SU-DHL-6 (cell line): ENCODE results near the gene TGM2.

Source experiments
- EZH2phosphoT487 ChIP-seq: fragments of 200-600 bp; sonication (generic), shearing (Covaris generic); conservative IDR thresholded peaks from 2 replicates; pipeline ENCODE4 v1.6.1; 2018; ENCODE audit warnings: mild to moderate bottlenecking, antibody characterized with exemption, low read length, moderate library complexity, mixed read lengths
- TF ChIP-seq, protein P1 (sequence below): fragments of 200-600 bp; sonication (generic); IDR thresholded peaks from one replicate; pipeline ENCODE4 v1.5.1; 2017; ENCODE audit warnings: antibody characterized with exemption, mild to moderate bottlenecking, low read length, moderate library complexity; ENCODE audit not compliant: insufficient read depth, poor library complexity, severe bottlenecking

DNA sequence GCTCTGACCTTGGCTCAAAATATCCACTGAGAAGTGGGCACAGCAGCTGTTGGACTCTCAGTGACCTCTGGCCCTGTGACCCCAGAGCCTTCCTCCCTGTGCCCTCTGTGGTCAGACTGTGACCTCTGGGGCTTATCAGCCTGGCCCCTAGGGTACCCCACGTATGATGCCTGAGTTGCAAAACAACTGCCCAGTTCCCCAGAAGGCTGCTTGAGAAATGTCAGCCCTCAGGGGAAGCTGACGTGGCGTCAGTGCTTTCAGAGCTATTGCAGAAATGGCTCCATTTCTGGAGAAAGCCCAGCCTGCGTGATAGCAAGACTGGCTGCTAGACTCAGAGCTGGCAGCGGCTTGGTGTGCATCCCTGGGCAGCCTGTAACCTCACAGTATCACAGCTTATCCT is 31.5 kb upstream of the TGM2 start:
- TF ChIP-seq, protein P1, sequence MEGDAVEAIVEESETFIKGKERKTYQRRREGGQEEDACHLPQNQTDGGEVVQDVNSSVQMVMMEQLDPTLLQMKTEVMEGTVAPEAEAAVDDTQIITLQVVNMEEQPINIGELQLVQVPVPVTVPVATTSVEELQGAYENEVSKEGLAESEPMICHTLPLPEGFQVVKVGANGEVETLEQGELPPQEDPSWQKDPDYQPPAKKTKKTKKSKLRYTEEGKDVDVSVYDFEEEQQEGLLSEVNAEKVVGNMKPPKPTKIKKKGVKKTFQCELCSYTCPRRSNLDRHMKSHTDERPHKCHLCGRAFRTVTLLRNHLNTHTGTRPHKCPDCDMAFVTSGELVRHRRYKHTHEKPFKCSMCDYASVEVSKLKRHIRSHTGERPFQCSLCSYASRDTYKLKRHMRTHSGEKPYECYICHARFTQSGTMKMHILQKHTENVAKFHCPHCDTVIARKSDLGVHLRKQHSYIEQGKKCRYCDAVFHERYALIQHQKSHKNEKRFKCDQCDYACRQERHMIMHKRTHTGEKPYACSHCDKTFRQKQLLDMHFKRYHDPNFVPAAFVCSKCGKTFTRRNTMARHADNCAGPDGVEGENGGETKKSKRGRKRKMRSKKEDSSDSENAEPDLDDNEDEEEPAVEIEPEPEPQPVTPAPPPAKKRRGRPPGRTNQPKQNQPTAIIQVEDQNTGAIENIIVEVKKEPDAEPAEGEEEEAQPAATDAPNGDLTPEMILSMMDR, result no peak
- TF ChIP-seq EZH2phosphoT487, result no peak
